Measurements from ENCODE around the gene TKTL1. TPM values are rescaled to one million over a fixed set of nuclear protein-coding genes. Genes with fewer than 3 reads are reported as not detected.

TKTL1 gene
- total RNA-seq, 2 donors from 2014 or later, result not detected

DNA sequence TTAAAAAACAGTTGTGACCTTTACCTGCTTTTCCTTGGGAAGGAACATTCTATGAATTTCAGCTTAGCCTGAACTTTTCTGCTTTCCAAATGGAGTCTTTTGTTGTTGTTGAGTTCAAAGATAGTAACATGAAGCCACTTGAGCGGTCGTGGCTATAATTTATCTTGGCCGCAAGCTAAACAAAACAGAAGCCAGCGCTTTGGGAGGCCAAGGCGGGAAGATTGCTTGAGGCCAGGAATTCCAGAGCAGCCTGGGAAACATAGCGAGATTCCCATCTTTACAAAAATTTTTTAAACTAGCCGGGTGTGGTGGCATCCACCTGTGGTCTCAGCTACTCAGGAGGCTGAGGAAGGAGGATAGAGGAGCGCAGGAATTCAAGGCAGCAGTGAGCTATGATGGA, 29.9 kb downstream of the TKTL1 start:
- H3K36me3 ChIP-seq (replicated peaks in 1 of 2; ENCODE audit: insufficient read depth in 1 of 2, low read depth in 2 of 2), result no peaks in the 10 kb centered on the region
- H3K4me3 ChIP-seq, result no peak overlapping the region
- H3K9me3 ChIP-seq, result no peaks in the 10 kb centered on the region
- H3K4me1 ChIP-seq, result peaks cover 9% of the 10 kb centered on the region
- 52 to 63% methylated on average over 6 of the region's 8 CpGs for WGBS, 2 donors
- TF ChIP-seq POLR2A (IDR thresholded peaks at IDR 0.05), result no peak
- TF ChIP-seq, protein P1, sequence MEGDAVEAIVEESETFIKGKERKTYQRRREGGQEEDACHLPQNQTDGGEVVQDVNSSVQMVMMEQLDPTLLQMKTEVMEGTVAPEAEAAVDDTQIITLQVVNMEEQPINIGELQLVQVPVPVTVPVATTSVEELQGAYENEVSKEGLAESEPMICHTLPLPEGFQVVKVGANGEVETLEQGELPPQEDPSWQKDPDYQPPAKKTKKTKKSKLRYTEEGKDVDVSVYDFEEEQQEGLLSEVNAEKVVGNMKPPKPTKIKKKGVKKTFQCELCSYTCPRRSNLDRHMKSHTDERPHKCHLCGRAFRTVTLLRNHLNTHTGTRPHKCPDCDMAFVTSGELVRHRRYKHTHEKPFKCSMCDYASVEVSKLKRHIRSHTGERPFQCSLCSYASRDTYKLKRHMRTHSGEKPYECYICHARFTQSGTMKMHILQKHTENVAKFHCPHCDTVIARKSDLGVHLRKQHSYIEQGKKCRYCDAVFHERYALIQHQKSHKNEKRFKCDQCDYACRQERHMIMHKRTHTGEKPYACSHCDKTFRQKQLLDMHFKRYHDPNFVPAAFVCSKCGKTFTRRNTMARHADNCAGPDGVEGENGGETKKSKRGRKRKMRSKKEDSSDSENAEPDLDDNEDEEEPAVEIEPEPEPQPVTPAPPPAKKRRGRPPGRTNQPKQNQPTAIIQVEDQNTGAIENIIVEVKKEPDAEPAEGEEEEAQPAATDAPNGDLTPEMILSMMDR (IDR thresholded peaks at IDR 0.05), result no peak
- DNase-seq, result no peak
- no peak overlapping the region for H3K27ac ChIP-seq
- H3K27me3 ChIP-seq, result no peaks in the 10 kb centered on the region
- intact Hi-C loops (cut with DNase I), result no loop called here
- ATAC-seq, result no peak

- TF ChIP-seq, protein P1 (IDR thresholded peaks at IDR 0.05), result no peak
- no peak for TF ChIP-seq POLR2A (IDR thresholded peaks at IDR 0.05)
- Histone ChIP-seq H3K36me3 (replicated peaks in 1 of 2; ENCODE audit: insufficient read depth in 1 of 2, low read depth in 2 of 2) (no peaks in the 10 kb centered on the region), H3K27ac (no peak overlapping the region), H3K4me1 (peaks cover 9% of the 10 kb centered on the region), H3K4me3 (no peak overlapping the region), H3K27me3 (no peaks in the 10 kb centered on the region), H3K9me3 (no peaks in the 10 kb centered on the region)
- ATAC-seq (no peak), DNase-seq (peak in 1 of 4 donors; percentile 32)
- intact Hi-C loops (cut with DNase I), result no loop called here
- WGBS, 2 donors, result 21 to 26% methylated on average over 6 to 11 of the region's 11 CpGs
Measured at GRCh38 chrX:154327038-154327820, 31.6 kb downstream of the TKTL1 start.

GRCh38 chrX:154328646-154329045, 33.1 kb downstream of the TKTL1 start:
- intact Hi-C loops (cut with DNase I), result no loop called here
- Histone ChIP-seq H3K9me3 (no peaks in the 10 kb centered on the region), H3K4me3 (no peak overlapping the region), H3K4me1 (peaks cover 9% of the 10 kb centered on the region), H3K27ac (no peak overlapping the region), H3K36me3 (replicated peaks in 1 of 2; ENCODE audit: insufficient read depth in 1 of 2, low read depth in 2 of 2) (no peaks in the 10 kb centered on the region), H3K27me3 (no peaks in the 10 kb centered on the region)
- TF ChIP-seq, protein P1 (IDR thresholded peaks at IDR 0.05), result no peak
- no peak for TF ChIP-seq POLR2A (IDR thresholded peaks at IDR 0.05)
- WGBS, 2 donors, result 92 to 93% methylated on average over 3 to 4 of the region's 5 CpGs
- ATAC-seq (no peak), DNase-seq (no peak)

DNA sequence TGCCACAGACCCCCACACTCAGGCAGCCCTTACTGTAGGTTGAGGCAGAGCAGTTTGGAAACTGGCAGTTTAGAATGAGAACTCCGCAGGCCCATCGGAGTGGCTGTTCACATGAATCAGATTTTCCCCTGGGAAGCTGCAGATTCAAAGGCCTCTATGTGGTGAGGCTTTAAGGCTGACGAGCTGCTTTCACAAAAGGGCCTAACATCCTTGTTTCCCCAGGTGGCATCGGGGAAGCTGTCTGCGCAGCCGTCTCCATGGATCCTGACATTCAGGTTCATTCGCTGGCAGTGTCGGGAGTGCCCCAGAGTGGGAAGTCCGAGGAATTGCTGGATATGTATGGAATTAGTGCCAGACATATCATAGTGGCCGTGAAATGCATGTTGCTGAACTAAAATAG, 33.7 kb downstream of the TKTL1 start:
- H3K27me3 ChIP-seq, result no peaks in the 10 kb centered on the region
- H3K4me1 ChIP-seq, result peaks cover 9% of the 10 kb centered on the region
- no peak overlapping the region for H3K4me3 ChIP-seq
- intact Hi-C loops (cut with DNase I), result no loop called here
- 89% methylated on average over 1 to 9 of the region's 10 CpGs for WGBS, 2 donors
- ATAC-seq (no peak), DNase-seq (no peak)
- no peak overlapping the region for H3K27ac ChIP-seq
- no peaks in the 10 kb centered on the region for H3K9me3 ChIP-seq
- H3K36me3 ChIP-seq (replicated peaks in 1 of 2; ENCODE audit: insufficient read depth in 1 of 2, low read depth in 2 of 2), result no peaks in the 10 kb centered on the region
- no peak for TF ChIP-seq POLR2A (IDR thresholded peaks at IDR 0.05)
- TF ChIP-seq, protein P1 (IDR thresholded peaks at IDR 0.05), result no peak

DNA sequence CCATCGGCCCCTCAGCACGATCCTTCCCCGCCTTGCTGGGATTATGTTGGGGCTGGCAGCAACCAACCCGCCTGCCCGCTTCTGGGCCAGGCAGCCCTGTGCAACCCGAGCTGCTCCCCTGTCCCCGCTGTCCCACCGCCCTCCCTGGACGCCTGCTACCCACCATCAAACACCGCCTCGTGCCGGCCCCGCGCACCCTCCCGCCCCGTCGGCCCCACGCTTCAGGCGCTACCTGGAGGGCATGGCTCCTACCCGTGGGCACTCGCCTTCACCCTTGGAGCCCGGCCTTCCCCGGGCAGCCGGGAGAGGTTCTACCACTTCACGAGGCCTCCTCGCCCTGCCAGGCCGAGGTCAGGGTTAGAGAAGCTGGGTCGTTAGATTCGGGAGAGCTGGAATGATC, 37.0 kb downstream of the TKTL1 start:
- intact Hi-C loops (cut with DNase I), result loop anchor here (5.0 kb wide), 1 partner anchor 50 kb away; no protein-coding TSS in a partner anchor
- TF ChIP-seq, protein P1 (IDR thresholded peaks at IDR 0.05), result no peak
- no peak for TF ChIP-seq POLR2A (IDR thresholded peaks at IDR 0.05)
- no peak for DNase-seq

More for the DNA sequence above, 37.0 kb downstream of the TKTL1 start:
- H3K4me3 ChIP-seq, result no peak overlapping the region
- 86 to 92% methylated on average over 16 to 29 of the region's 29 CpGs for WGBS, 2 donors
- H3K4me1 ChIP-seq, result peaks cover 4% of the 10 kb centered on the region
- no peak overlapping the region for H3K27ac ChIP-seq
- H3K27me3 ChIP-seq, result no peaks in the 10 kb centered on the region
- no peaks in the 10 kb centered on the region for H3K36me3 ChIP-seq (replicated peaks in 1 of 2; ENCODE audit: insufficient read depth in 1 of 2, low read depth in 2 of 2)
- no peaks in the 10 kb centered on the region for H3K9me3 ChIP-seq
- no peak for ATAC-seq

Data from body of pancreas (tissue), 4 donors.